Measurements from ENCODE around the gene PPP6R2.
"Not testable (repeated sequence)": the region's sequence is repeated elsewhere in the genome, so short reads cannot be mapped to it uniquely, and the experiment has no call there.

Gene PPP6R2

GRCh38 chr22:50326225-50326955 lies 16.7 kb upstream of the PPP6R2 start:
- FAIRE-seq = no peak
- DNase-seq (ENCODE audit: insufficient read length, low spot score) = no peak

GRCh38 chr22:50326956-50327710 lies 16.0 kb upstream of the PPP6R2 start, which contains the start of gene DENND6B:
DENND6B (minus strand) TSS chr22:50327012; CDS start chr22:50326988, 24 bp downstream.
- TF ChIP-seq CTCF (IDR thresholded peaks at IDR 0.05; ENCODE audit: insufficient read depth, missing control alignments) = peak; percentile 47
- FAIRE-seq (no peak), DNase-seq (ENCODE audit: insufficient read length, low spot score) (peak; percentile 47)

More at GRCh38 chr22:50326225-50326955, 16.7 kb upstream of the PPP6R2 start:
- TF ChIP-seq CTCF (IDR thresholded peaks at IDR 0.05; ENCODE audit: insufficient read depth, missing control alignments) = no peak

GRCh38 chr22:50327711-50328019 lies 15.5 kb upstream of the PPP6R2 start:
- TF ChIP-seq CTCF (IDR thresholded peaks at IDR 0.05; ENCODE audit: insufficient read depth, missing control alignments) = no peak

GRCh38 chr22:50329236-50329635 lies 13.9 kb upstream of the PPP6R2 start:
- no peak for TF ChIP-seq CTCF (IDR thresholded peaks at IDR 0.05; ENCODE audit: insufficient read depth, missing control alignments)
- no peak for FAIRE-seq
- DNase-seq (ENCODE audit: insufficient read length, low spot score) = no peak

More at GRCh38 chr22:50327711-50328019, 15.5 kb upstream of the PPP6R2 start:
- no peak for DNase-seq (ENCODE audit: insufficient read length, low spot score)
- FAIRE-seq = no peak

- FAIRE-seq; DNase-seq (ENCODE audit: insufficient read length, low spot score): not testable (repeated sequence)
These were observed 8.7 kb upstream of the PPP6R2 start for GRCh38 chr22:50334433-50334832.

GRCh38 chr22:50337262-50338041 lies 5.7 kb upstream of the PPP6R2 start:
- FAIRE-seq = no peak
- TF ChIP-seq CTCF (IDR thresholded peaks at IDR 0.05; ENCODE audit: insufficient read depth, missing control alignments) = no peak
- no peak for DNase-seq (ENCODE audit: insufficient read length, low spot score)

- no peak for FAIRE-seq
- no peak for TF ChIP-seq CTCF (IDR thresholded peaks at IDR 0.05; ENCODE audit: insufficient read depth, missing control alignments)
- DNase-seq (ENCODE audit: insufficient read length, low spot score) = no peak
These were observed 5.0 kb upstream of the PPP6R2 start for GRCh38 chr22:50338042-50338573.

Measured in D721Med (cell line).